ENCODE data around the gene CCDC170.
A peak's percentile ranks its signal among the peaks of the same experiment; 100 is the strongest.
"Not testable (repeated sequence)": the region's sequence is repeated elsewhere in the genome, so short reads cannot be mapped to it uniquely, and the experiment has no call there.

The CCDC170 gene, protein sequence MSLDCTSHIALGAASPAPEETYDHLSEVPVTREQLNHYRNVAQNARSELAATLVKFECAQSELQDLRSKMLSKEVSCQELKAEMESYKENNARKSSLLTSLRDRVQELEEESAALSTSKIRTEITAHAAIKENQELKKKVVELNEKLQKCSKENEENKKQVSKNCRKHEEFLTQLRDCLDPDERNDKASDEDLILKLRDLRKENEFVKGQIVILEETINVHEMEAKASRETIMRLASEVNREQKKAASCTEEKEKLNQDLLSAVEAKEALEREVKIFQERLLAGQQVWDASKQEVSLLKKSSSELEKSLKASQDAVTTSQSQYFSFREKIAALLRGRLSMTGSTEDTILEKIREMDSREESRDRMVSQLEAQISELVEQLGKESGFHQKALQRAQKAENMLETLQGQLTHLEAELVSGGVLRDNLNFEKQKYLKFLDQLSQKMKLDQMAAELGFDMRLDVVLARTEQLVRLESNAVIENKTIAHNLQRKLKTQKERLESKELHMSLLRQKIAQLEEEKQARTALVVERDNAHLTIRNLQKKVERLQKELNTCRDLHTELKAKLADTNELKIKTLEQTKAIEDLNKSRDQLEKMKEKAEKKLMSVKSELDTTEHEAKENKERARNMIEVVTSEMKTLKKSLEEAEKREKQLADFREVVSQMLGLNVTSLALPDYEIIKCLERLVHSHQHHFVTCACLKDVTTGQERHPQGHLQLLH

DNA sequence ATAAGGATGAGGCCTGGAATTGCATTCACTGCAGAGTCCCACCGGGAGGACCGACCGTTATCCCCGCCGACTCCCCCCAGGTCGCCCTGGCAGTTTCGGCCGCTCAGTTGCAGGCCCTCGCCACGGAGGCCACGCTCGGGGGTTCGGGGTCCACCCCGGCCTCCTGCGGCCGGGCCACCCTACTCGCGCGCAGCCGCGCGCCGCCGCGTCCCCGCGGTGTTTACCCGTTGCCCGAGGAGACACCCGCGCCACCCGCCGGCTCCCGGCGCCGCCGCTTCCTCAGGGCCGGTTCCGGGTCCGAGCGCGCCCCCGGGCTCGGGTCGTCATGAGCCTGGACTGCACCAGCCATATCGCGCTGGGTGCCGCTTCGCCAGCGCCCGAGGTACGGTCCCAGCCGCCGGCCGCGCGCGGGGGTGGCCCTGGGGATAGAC, at the start of gene CCDC170:
Gene CCDC170 (plus strand): TSS at position 214 of the 431 bp plus-strand sequence. CDS start 112 bp downstream, at position 326.
- DNase-seq (ENCODE audit: low read depth), result peak; percentile 36

DNA sequence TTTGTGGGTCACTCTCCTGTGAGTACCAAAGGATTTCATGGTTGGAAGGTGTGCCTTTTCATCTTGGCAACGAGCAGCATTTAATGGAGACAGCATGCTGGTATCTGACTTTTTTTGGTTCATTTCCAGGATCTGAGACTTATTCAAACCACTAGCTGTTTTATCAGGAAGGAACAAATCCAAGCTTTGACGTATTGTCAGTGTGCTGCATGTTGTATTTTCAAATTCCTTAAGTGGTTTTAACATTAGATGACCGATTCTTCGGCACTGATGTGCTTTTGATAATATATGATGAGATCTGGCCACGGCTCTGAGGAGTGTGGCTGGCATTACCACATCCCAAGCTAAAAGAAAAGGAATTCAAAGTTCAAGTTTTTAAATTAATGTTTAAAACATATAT, 48.3 kb upstream of the CCDC170 start:
- DNase-seq (ENCODE audit: low read depth), result peak; percentile 34

DNA sequence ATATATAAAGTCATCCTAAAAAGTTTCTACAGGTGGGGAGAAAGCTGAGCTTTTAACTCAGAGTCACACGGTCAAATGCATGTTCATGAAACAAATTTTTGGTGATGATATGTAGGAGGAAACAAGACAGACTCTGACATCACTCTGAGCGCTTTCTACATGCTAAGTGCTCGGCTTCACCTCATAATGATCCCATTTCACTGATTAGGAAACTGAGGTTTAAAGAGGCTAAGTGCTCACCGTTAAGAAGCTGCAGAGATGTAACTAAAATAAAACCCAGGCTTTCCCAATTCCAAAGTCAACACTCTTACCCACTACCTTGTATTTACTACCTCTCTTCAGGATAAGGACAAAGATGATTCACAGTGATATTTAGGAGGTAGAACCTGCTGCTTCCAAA, 46.6 kb upstream of the CCDC170 start:
- DNase-seq (ENCODE audit: low read depth), result no peak

DNA sequence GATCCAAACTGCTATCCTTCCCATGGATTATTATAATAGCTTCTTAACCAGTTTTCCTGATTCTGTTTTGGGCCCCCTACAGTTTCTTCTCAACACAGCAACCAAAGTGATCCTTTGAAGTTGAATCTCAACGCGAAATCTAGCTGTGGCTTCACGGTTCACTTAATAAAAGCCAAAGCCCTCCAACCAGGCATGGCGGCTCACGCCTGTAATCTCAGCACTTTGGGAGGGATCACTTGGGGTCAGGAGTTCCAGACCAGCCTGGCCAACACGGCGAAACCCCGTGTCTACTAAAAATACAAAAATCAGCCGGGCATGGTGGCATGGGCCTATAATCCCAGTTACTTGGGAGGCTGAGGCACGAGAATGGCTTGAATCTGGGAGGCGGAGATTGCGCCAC, 45.2 kb upstream of the CCDC170 start:
- DNase-seq (ENCODE audit: low read depth), result peak; percentile 39

DNA sequence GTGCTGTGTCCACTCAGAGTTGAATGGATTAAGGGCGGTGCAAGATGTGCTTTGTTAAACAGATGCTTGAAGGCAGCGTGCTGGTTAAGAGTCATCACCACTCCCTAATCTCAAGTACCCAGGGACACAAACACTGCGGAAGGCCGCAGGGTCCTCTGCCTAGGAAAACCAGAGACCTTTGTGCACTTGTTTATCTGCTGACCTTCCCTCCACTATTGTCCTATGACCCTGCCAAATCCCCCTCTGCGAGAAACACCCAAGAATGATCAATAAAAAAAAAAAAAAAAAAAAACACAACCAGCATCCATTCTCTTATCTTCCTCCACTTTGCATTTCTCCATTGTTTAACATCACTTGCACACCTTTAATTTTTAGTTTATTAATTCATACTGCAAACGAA, 42.9 kb upstream of the CCDC170 start:
- not testable (repeated sequence) for DNase-seq (ENCODE audit: low read depth)

DNA sequence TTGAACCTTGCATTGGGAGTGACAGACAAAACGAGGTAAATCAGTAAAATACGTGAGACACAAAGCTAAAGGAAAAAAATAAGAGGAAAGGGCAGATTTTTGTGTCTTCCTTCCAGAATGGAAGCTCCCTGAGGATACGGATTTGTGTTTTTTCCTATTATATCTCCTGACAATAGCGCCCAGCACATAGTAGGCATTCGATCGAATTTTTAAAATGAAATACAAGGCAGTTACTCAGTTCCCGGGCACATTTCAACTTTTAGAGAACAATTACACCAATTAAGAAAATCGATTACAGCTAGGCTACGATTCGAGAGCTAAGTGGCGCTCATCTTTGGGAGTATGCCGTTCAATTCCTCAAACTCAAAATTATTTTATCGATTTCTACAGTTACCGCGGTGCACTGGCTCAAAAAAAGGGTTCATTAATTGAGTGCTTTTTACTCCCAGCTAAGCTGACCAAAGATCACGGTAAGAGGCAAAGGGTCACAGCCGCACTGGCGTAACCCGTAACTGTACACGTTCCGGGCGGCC, 42.3 kb upstream of the CCDC170 start:
- DNase-seq (ENCODE audit: low read depth), result no peak

DNA sequence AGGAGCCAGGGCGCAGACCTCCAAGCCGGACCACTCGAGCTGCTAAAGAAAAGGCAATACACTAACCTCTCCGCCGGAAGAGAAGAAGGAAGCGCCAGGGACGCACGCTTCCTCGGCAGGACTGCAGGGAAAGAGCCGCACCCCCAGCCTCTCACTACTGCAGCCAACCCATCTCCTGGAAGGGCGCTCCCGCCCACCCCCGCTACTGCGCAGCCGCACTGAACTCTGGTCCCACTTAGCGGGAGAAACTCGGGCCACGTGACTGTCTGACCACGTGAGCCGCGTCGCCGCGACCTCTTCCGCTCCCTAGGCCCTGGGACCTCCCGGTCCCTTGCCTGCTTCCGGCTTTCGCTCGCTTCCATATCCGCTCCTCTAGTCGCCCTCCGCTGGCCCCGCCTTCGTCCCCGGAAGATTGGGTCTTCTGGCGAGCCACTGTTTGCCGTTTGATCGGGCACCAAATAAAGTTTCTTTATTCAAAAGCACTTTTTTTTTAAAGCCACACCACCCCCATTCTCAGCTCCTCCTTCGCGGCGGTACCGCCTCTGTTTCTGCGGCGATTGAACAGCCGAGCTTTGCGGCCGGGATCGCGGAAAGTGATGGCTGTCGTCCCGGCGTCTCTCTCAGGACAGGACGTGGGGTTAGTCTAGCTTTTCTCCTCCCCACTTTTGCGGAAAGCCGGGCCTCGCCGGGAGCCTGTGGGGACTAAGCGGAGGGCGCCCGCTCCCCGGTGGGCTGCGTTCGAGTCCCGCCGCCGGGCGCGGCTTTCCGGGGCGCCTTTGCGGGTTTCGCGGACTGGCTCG, 41.7 kb upstream of the CCDC170 start, which contains the start of gene RMND1:
Gene RMND1 (minus strand): TSS at position 177 of the 800 bp plus-strand sequence. CDS start 6,315 bp downstream, outside the sequence.
- DNase-seq (ENCODE audit: low read depth), result peak; percentile 100

DNA sequence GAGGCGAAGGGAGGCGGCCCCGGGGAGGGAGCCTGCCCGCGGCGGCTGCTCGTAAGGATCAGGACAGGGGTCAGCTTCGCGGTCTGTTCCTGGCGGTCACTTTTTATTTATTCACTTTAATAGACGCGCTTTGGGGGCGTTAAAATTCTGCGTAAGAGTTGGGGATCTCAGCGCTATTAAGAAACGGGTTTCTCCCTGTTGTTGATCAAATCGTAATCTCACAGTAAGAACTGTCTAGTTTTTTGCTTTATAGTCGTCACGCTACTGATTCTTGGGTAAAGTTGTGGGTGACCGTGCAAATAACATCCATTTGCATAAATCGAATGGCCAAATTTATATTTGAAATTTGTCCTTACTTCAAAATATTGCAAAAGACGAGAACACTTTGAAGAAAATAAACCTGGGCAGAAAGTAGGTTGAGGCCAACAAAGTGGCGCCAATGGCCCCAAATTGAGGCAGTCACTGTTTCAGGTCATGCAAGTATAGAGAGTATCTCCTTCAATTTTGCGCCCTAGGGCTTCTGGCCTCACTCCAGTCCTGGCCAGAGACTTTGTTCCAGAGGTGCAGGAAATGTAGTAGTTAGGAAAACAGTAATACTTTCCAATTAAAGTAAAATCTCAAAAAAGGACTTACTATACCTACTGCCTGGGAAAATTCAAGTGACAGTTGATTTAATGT, 40.9 kb upstream of the CCDC170 start:
- peak; percentile 64 for DNase-seq (ENCODE audit: low read depth)

DNA sequence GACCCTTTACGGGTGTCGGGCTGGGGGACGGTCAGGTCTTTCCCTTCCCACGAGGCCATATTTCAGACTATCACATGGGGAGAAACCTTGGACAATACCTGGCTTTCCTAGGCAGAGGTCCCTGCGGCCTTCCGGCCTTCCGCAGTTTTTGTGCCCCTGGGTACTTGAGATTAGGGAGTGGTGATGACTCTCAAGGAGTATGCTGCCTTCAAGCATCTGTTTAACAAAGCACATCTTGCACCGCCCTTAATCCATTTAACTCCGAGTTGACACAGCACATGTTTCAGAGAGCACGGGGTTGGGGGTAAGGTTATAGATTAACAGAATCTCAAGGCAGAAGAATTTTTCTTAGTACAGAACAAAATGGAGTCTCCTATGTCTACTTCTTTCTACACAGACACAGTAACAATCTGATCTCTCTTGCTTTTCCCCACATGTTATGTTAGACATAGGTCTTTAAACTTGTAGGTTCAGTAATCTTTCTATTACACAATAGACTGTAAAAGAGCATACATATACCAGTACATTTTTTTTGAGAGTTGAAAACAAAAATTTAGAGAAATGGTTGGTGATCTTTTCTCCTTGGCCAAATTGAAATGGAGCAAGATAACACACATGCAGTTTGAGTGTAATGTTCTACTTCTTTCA, 37.9 kb upstream of the CCDC170 start:
- not testable (repeated sequence) for DNase-seq (ENCODE audit: low read depth)

DNA sequence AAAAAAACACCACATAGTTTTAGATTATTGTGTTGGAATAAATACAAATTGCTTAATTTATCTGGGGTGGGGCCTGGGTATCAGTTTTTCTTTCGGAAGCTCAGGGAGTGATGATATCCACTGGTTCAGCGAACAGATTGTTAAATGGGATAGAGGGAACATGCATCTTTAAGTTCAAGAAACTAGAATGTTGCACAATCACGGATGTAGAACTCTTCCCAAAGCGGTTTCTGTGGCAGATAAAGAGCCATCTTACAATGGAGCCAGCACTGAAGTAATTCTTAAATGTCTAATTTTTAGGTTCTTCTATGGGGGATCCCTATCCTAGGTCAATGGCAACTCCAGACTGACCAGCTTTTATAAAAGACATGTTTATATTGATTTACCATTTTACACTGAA, 32.1 kb upstream of the CCDC170 start:
- DNase-seq (ENCODE audit: low read depth), result no peak

DNA sequence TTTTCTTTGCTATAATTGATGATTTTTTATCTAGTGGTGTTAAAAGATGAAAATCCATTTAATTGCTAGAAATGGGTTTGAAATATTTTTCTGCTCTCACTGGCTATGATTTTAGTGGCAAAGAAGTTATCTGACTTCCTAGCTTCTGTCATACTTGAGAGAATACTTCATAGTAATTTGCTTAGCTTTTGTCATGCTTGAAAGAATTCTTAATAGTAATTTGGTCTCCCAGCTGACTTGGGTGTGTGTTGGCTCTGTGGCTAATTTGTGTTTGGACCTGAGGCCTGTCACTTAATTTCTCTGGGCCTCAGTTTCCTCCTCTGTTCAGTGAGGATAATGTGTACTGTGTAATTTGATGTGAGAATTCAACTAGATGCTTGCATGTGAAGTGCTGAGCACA, 29.1 kb upstream of the CCDC170 start:
- DNase-seq (ENCODE audit: low read depth), result no peak

DNA sequence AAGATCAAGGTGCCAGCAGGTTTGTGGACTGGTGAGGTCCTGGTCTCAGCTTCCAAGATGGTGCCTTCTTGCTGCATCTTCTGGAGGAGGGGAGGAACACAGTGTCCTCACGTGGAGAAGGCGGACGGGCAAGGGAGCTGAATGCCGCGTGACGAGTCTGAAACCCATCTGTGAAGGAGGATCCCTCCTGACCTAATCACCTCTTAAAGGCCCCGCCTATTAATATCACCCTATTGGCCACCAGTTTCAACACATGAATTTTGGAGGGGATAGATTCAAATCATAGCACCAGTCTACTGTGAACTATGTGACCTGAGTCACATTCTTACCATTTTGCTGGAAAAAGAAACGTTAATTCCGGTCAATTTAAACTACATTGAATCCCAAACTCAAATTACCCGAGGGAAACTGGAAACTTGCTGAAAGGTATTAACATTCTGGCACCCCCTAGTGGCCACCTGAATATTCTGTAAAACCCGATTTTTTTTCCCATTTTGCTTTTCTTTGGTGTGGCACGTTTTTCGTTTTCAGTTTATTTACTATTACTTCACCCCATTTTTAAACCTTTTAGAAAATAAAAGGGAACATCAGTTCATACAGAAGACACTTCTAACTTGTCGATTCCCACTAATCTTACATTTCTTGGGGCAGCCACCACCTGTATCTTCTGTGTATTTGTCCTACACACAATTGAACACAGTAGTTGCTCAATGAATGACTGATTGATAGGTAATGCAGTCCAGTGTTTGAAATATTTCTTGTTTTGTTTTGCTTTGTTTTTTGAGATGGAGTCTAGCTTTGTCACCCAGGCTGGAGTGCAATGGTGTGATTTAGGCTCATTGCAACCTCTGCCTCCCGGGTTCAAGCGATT, 17.9 kb upstream of the CCDC170 start:
- DNase-seq (ENCODE audit: low read depth), result peak; percentile 72

DNA sequence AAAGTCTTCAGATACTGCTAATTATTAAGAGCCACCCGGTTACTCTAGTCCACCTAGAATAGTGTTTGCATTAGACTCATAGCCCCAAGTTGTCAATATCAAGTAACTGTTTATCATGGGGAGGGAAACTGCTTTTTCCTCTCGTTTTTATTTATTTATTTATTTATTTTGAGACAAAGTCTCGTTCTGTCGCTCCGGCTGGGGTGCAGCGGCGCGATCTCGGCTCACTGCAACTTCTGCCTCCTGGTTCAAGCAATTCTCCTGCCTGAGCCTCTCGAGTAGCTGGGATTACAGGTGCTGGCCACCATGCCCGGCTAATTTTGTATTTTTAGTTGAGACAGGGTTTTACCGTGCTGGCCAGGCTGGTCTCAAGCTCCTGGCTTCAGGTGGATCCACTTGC, 16.1 kb upstream of the CCDC170 start:
- no peak for DNase-seq (ENCODE audit: low read depth)

DNA sequence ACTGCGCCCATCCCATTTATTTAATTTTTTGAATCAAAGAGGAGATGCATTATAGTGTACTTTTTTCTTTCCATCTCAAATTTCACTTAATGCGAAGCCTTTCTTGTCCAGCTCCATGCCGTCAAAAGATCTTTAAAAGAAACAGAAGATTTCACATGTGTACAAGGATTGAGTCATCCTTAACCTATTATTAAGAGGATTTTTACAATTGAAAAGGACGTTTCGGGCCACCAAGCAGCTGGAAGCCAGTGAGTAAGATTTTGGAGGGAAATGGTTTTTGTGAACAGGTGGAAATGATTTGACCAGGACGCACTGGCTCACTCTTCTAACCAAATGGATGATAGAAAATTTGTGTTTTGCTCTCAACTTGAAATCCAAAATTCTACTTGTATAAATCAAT, 15.1 kb upstream of the CCDC170 start:
- DNase-seq (ENCODE audit: low read depth), result no peak

DNA sequence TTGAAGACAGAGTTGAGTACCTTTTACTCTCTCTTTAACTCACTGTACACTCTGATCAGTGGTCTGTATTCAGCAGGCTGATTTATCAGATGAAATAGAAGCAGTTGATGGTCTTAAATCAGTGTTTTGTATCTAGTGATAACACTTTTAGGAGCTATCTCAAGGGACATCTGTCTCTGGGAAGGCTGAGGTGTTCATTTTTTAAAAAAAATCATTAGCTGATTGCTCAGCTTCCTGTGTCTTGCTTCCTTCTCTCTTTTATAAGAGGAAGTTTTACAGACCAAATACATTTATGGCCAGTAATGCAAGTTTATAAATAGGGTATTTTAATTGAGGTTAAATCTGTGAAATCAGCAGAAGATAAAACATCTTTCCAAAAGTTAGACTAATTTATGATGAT, 12.0 kb upstream of the CCDC170 start:
- DNase-seq (ENCODE audit: low read depth), result no peak

DNA sequence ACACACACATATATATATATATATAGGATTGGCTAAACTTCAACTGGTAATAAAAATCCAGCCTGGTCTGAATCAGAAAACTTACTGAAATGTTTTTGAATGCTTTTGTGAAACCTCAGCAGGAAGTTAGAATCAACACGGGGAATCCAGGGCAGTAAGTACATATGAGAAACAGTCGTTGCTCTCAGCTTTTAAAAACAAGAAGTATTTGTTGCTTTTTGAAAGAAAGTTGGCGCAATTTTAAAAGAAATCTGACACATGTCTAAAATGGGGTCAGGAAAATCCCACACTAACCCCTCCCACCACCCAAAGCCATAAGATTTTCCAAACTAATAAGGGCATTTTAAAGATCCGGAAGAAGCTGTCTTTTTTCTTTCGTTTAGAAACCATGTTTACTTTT, 11.5 kb upstream of the CCDC170 start:
- peak; percentile 11 for DNase-seq (ENCODE audit: low read depth)

DNA sequence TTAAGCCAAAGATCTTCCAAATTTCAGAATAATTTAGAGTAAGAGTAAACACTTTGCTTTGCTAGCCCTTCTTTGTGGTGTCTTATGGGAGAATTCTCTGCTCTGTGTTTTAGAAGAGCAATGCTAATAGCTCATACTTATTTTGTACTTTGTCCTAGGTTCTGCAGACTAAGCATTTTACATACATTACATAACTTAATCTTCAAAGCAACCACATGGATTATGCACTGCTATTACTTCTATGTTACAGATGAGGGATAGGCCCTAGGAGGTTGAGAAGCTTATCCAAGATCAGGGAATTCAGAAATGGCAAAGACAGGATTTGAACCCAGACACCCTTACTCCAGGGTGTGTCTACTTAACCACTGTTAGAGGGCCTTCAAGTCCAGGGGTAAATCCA, 9.8 kb upstream of the CCDC170 start:
- no peak for DNase-seq (ENCODE audit: low read depth)

DNA sequence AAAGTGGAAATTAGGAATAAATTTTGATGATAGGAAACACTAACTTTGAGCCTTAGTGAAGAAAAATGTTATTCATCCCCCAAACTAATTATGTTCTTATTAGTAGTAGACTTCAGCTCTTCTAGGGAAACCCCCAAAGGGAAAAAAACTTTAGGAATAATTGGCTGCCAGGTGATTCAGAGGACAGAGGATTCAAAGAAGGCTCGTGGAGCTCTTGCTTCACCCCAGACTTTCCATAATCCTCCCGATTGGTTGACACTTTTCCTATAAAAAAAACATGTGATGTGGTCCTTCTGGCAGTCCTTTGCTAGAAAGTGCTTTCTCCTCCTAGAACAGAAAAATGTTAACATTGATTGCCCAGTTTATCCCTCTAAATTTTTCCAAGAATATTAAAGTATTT, 5.6 kb upstream of the CCDC170 start:
- no peak for DNase-seq (ENCODE audit: low read depth)

DNA sequence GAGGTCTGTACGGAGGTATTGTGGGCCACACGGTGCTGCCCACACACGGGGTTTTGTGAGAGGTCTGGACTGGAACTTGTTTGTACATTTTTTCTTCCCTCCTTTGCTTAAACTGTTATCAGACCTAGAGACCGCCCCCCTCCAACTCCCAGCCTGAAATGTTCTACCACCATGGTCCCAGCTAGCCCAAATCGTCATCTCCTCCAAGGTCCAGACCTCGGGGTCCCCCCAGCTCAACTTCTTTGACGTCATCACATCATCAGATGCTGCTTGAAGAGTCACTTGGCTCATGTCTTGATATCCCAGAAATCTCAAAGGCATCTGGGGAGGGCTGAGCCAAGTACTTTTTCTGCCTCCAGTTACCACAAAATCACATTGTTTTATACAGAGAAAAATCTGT, 2.8 kb upstream of the CCDC170 start:
- no peak for DNase-seq (ENCODE audit: low read depth)

DNA sequence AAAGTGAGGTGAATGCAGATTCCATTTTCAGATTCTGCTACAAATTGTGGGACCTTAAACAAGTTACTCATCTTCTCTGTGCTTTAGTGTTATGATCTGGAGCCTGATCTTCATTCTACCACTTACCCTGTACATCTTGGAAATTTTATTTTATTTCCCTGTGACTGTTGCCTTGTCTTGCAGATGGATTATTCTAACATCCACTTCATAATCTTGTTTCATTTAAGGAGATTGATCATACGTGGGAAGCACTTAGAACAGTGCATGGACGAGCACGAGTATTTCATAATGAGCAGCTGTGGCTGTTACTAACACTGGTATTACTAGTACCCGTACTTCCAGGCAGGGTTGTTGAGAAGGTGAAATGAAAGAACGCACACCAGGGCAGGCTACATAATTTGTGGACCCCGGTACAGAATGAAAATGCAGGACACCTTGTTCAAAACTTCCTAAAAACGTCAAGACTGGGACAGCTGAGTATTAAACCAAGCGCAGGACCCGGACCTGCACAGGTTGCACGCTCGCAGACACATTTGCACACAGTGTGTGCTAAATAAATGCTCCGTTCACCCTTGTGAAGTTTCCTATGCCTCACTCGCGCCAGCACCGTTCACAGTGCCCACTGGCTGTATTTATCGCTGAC, 535 bp upstream of the CCDC170 start:
- DNase-seq (ENCODE audit: low read depth), result no peak

Data from ELR (cell line).